DND-41 (cell line): Measurements from ENCODE around the gene MAP2K5.

Source experiments
- CTCF ChIP-seq: IDR thresholded peaks from 2 replicates; pipeline ENCODE4 v1.5.1; 2012; ENCODE audit warnings: borderline replicate concordance, low read length, moderate library complexity, mild to moderate bottlenecking; ENCODE audit not compliant: poor library complexity, severe bottlenecking; ENCODE audit errors: extremely low read depth
- EZH2 ChIP-seq: IDR thresholded peaks from 3 replicates; pipeline ENCODE4 v1.6.1; 2012; ENCODE audit warnings: borderline replicate concordance, low read depth, mild to moderate bottlenecking, moderate library complexity, low read length, inconsistent platforms; ENCODE audit not compliant: severe bottlenecking

- TF ChIP-seq CTCF, result no peak
- TF ChIP-seq EZH2, result no peak
Measured at GRCh38 chr15:67736810-67737209, 194.3 kb downstream of the MAP2K5 start.
